Muscle layer of colon (tissue), 2 donors: Measurements from ENCODE around the gene ZNF407.

ENCODE experiments used
- H3K27ac ChIP-seq: one replicate; pipeline ENCODE4 v1.7.0; 2013; ENCODE audit warnings: low read depth, mild to moderate bottlenecking, low read length, moderate library complexity
- H3K27me3 ChIP-seq, 2 donors: one replicate each; pipeline ENCODE4 v1.7.0; 2013; ENCODE audit warnings: low read length in 2 of 2, mild to moderate bottlenecking in 2 of 2; ENCODE audit not compliant: insufficient read depth in 2 of 2, control insufficient read depth in 1 of 2
- H3K36me3 ChIP-seq: one replicate; pipeline ENCODE4 v1.7.0; 2013; ENCODE audit warnings: mild to moderate bottlenecking, low read length; ENCODE audit not compliant: insufficient read depth
- H3K4me1 ChIP-seq: one replicate; pipeline ENCODE4 v1.7.0; 2013; ENCODE audit warnings: mild to moderate bottlenecking, low read length; ENCODE audit not compliant: insufficient read depth
- H3K4me3 ChIP-seq, 2 donors: one replicate each; pipeline ENCODE4 v1.7.0; 2013; ENCODE audit warnings: low read length in 2 of 2, low read depth in 1 of 2, mild to moderate bottlenecking in 1 of 2, moderate library complexity in 1 of 2
- H3K9ac ChIP-seq: one replicate; pipeline ENCODE4 v1.7.0; 2013; ENCODE audit warnings: low read length
- H3K9me3 ChIP-seq: one replicate; pipeline ENCODE4 v1.7.0; 2013; ENCODE audit warnings: mild to moderate bottlenecking, low read length
- donor health status: abdominal sarcoma.
- donor health status: Adenocarcinoma of cecum.

The ZNF407 gene

GRCh38 chr18:74870950-74871349 is 273.3 kb downstream of the ZNF407 start:
- no peaks in the 10 kb centered on the region for H3K27me3 ChIP-seq
- peaks cover 11% of the 10 kb centered on the region for H3K4me1 ChIP-seq
- H3K4me3 ChIP-seq = no peak overlapping the region
- no peaks in the 10 kb centered on the region for H3K36me3 ChIP-seq
- no peaks in the 10 kb centered on the region for H3K9me3 ChIP-seq
- H3K9ac ChIP-seq = no peak overlapping the region
- H3K27ac ChIP-seq = no peak overlapping the region

GRCh38 chr18:74873629-74874028 is 276.0 kb downstream of the ZNF407 start:
- Histone ChIP-seq H3K4me1 (peaks cover 11% of the 10 kb centered on the region), H3K4me3 (no peak overlapping the region), H3K27ac (no peak overlapping the region), H3K27me3 (no peaks in the 10 kb centered on the region), H3K9me3 (no peaks in the 10 kb centered on the region), H3K36me3 (no peaks in the 10 kb centered on the region), H3K9ac (no peak overlapping the region)

- H3K9ac ChIP-seq = no peak overlapping the region
Observed at GRCh38 chr18:74874351-74874750, 276.7 kb downstream of the ZNF407 start.

GRCh38 chr18:74876630-74877243 is 279.1 kb downstream of the ZNF407 start:
- no peaks in the 10 kb centered on the region for H3K9me3 ChIP-seq
- no peak overlapping the region for H3K4me3 ChIP-seq
- H3K27me3 ChIP-seq = no peaks in the 10 kb centered on the region
- peaks cover 5% of the 10 kb centered on the region for H3K36me3 ChIP-seq
- H3K4me1 ChIP-seq = no peaks in the 10 kb centered on the region
- no peak overlapping the region for H3K9ac ChIP-seq
- no peak overlapping the region for H3K27ac ChIP-seq

More at GRCh38 chr18:74874351-74874750, 276.7 kb downstream of the ZNF407 start:
- H3K27me3 ChIP-seq = no peaks in the 10 kb centered on the region
- H3K4me3 ChIP-seq = no peak overlapping the region
- peaks cover 9% of the 10 kb centered on the region for H3K4me1 ChIP-seq
- H3K9me3 ChIP-seq = no peaks in the 10 kb centered on the region
- no peak overlapping the region for H3K27ac ChIP-seq
- no peaks in the 10 kb centered on the region for H3K36me3 ChIP-seq

- Histone ChIP-seq H3K4me3 (no peak overlapping the region), H3K9ac (no peak overlapping the region), H3K4me1 (no peaks in the 10 kb centered on the region), H3K27me3 (no peaks in the 10 kb centered on the region), H3K36me3 (peaks cover 11% of the 10 kb centered on the region), H3K27ac (no peak overlapping the region), H3K9me3 (no peaks in the 10 kb centered on the region)
Observed at GRCh38 chr18:74878267-74878666, 280.6 kb downstream of the ZNF407 start.

- H3K4me1 ChIP-seq = no peaks in the 10 kb centered on the region
- no peak overlapping the region for H3K9ac ChIP-seq
- H3K27me3 ChIP-seq = no peaks in the 10 kb centered on the region
- H3K4me3 ChIP-seq = no peak overlapping the region
- H3K27ac ChIP-seq = no peak overlapping the region
- peaks cover 11% of the 10 kb centered on the region for H3K36me3 ChIP-seq
- no peaks in the 10 kb centered on the region for H3K9me3 ChIP-seq
Observed at GRCh38 chr18:74880706-74881278, 283.1 kb downstream of the ZNF407 start.

GRCh38 chr18:74892066-74892627 is 294.5 kb downstream of the ZNF407 start:
- Histone ChIP-seq H3K36me3 (no peaks in the 10 kb centered on the region), H3K27me3 (no peaks in the 10 kb centered on the region), H3K4me1 (peaks cover 4% of the 10 kb centered on the region), H3K27ac (no peak overlapping the region), H3K9me3 (no peaks in the 10 kb centered on the region), H3K4me3 (no peak overlapping the region), H3K9ac (no peak overlapping the region)

GRCh38 chr18:74895686-74896085 is 298.0 kb downstream of the ZNF407 start:
- Histone ChIP-seq H3K4me3 (no peak overlapping the region), H3K9me3 (no peaks in the 10 kb centered on the region), H3K9ac (no peak overlapping the region), H3K4me1 (peaks cover 4% of the 10 kb centered on the region), H3K27me3 (no peaks in the 10 kb centered on the region), H3K27ac (no peak overlapping the region), H3K36me3 (no peaks in the 10 kb centered on the region)

- H3K27me3 ChIP-seq = no peaks in the 10 kb centered on the region
- H3K4me3 ChIP-seq = no peak overlapping the region
- H3K9me3 ChIP-seq = no peaks in the 10 kb centered on the region
- H3K9ac ChIP-seq = no peak overlapping the region
- H3K4me1 ChIP-seq = peaks cover 4% of the 10 kb centered on the region
- no peaks in the 10 kb centered on the region for H3K36me3 ChIP-seq
- H3K27ac ChIP-seq = no peak overlapping the region
Observed at GRCh38 chr18:74896390-74896991, 298.8 kb downstream of the ZNF407 start.

- Histone ChIP-seq H3K36me3 (no peaks in the 10 kb centered on the region), H3K27me3 (no peaks in the 10 kb centered on the region), H3K4me3 (no peak overlapping the region), H3K9me3 (no peaks in the 10 kb centered on the region), H3K9ac (no peak overlapping the region), H3K27ac (no peak overlapping the region), H3K4me1 (peaks cover 4% of the 10 kb centered on the region)
Observed at GRCh38 chr18:74897971-74898657, 300.4 kb downstream of the ZNF407 start.

- Histone ChIP-seq H3K4me3 (no peak overlapping the region), H3K9me3 (no peaks in the 10 kb centered on the region), H3K27ac (no peak overlapping the region), H3K4me1 (peaks cover 4% of the 10 kb centered on the region), H3K36me3 (no peaks in the 10 kb centered on the region), H3K27me3 (no peaks in the 10 kb centered on the region), H3K9ac (no peak overlapping the region)
Observed at GRCh38 chr18:74898965-74899364, 301.3 kb downstream of the ZNF407 start.
